B cell (primary cell): ENCODE results near the gene CWC27. TPM values are rescaled to one million over a fixed set of nuclear protein-coding genes. Genes with fewer than 3 reads are reported as not detected.

ENCODE experiments used
- ATAC-seq: fragments of 200-7000 bp; cut with Tn5 transposase; one replicate; pipeline ENCODE4 v1.10.0; 2021; ENCODE audit warnings: low read depth, mild to moderate bottlenecking, moderate number of reproducible peaks, moderate library complexity
- CTCF ChIA-PET: fragments of 350-600 bp; sonication (Branson Sonifier 250); formaldehyde crosslinking; loops from one replicate; lab custom pipeline; 2021; ENCODE audit warnings: antibody characterized with exemption, inconsistent platforms; lab: Charles Lee
- POLR2A ChIA-PET: fragments of 350-600 bp; sonication (Branson Sonifier 250); formaldehyde crosslinking; loops from one replicate; lab custom pipeline; 2021; ENCODE audit warnings: antibody characterized with exemption; lab: Charles Lee
- DNase-seq: peaks from one replicate; pipeline ENCODE4 v3.0.0; 2013
- H2AFZ ChIP-seq: 2 replicates; pipeline ENCODE4 v1.6.1; 2012; ENCODE audit warnings: mild to moderate bottlenecking, low read depth, low read length; ENCODE audit not compliant: insufficient read depth, poor library complexity, severe bottlenecking
- H3K27ac ChIP-seq, 2 donors: 1 replicate in 1 of 2; 2 replicates in 1 of 2; pipeline ENCODE4 v1.5.1; 2012 to 2013; ENCODE audit warnings: low read length in 2 of 2, mild to moderate bottlenecking in 2 of 2, moderate library complexity in 1 of 2
- H3K27me3 ChIP-seq, 4 experiments: fragments of 200-600 bp in 1 of 4; sonication (generic) in 1 of 4; replicated peaks in 1 of 4; 1 replicate in 2 of 4; 2 replicates in 2 of 4; pipeline versions ENCODE4 v1.6.1 to v1.7.0; 2013 to 2016; ENCODE audit warnings: low read length in 3 of 4, mild to moderate bottlenecking in 2 of 4, mixed read lengths in 1 of 4, moderate library complexity in 1 of 4; ENCODE audit not compliant: insufficient read depth in 4 of 4, control insufficient read depth in 3 of 4; ENCODE audit errors: control extremely low read depth in 1 of 4
- H3K36me3 ChIP-seq, 2 experiments: replicated peaks in 1 of 2; 1 replicate in 1 of 2; 2 replicates in 1 of 2; pipeline versions ENCODE4 v1.6.1 to v1.7.1; 2013; ENCODE audit warnings: low read length in 1 of 2; ENCODE audit not compliant: insufficient read depth in 2 of 2, control insufficient read depth in 1 of 2; ENCODE audit errors: control extremely low read depth in 1 of 2, extremely low read depth in 1 of 2
- H3K4me1 ChIP-seq, 2 donors: fragments of 200-600 bp in 1 of 2; sonication (generic) in 1 of 2; 1 replicate in 1 of 2; 2 replicates in 1 of 2; pipeline versions ENCODE4 v1.5.1 to v1.6.1; 2013 to 2017; ENCODE audit warnings: low read length in 2 of 2; ENCODE audit not compliant: control insufficient read depth in 2 of 2, insufficient read depth in 2 of 2
- H3K4me2 ChIP-seq: replicated peaks from 2 replicates; pipeline ENCODE3; 2012; ENCODE audit warnings: mild to moderate bottlenecking, low read depth, low read length; ENCODE audit not compliant: poor library complexity, severe bottlenecking
- H3K4me3 ChIP-seq, 5 experiments: fragments of 200-600 bp in 1 of 5; sonication (generic) in 1 of 5; 1 replicate in 3 of 5; 2 replicates in 2 of 5; pipeline versions ENCODE4 v1.5.1 to v1.7.0; 2011 to 2016; ENCODE audit warnings: low read length in 4 of 5, mild to moderate bottlenecking in 4 of 5, low read depth in 2 of 5, control low read depth in 1 of 5, moderate library complexity in 1 of 5; ENCODE audit not compliant: insufficient read depth in 1 of 5; ENCODE audit errors: control extremely low read depth in 1 of 5, extremely low read depth in 1 of 5
- H3K79me2 ChIP-seq: fragments of 200-600 bp; sonication (generic); one replicate; pipeline ENCODE4 v1.6.0; 2016; ENCODE audit warnings: low read length; ENCODE audit not compliant: control insufficient read depth, insufficient read depth
- H3K9ac ChIP-seq: fragments of 200-600 bp; sonication (generic); 2 replicates; pipeline ENCODE4 v1.6.1; 2017; ENCODE audit warnings: mild to moderate bottlenecking, low read length, moderate library complexity
- H3K9me3 ChIP-seq, 3 donors: one replicate each; pipeline versions ENCODE4 v1.6.1 to v1.7.1; 2013; ENCODE audit warnings: low read length in 2 of 3; ENCODE audit not compliant: control insufficient read depth in 2 of 3, insufficient read depth in 1 of 3; ENCODE audit errors: control extremely low read depth in 1 of 3
- H4K20me1 ChIP-seq: 2 replicates; pipeline ENCODE4 v1.6.0; 2012; ENCODE audit warnings: mild to moderate bottlenecking, low read length; ENCODE audit not compliant: insufficient read depth, control insufficient read depth, poor library complexity, severe bottlenecking
- H3K27ac Mint-ChIP-seq: one replicate; pipeline ENCODE4 v1.8.0; 2021; ENCODE audit warnings: mixed read lengths
- H3K27me3 Mint-ChIP-seq: one replicate; pipeline ENCODE4 v1.8.0; 2021; ENCODE audit warnings: mixed read lengths
- H3K4me1 Mint-ChIP-seq: one replicate; pipeline ENCODE4 v1.8.0; 2021; ENCODE audit warnings: mixed read lengths
- H3K4me3 Mint-ChIP-seq: one replicate; pipeline ENCODE4 v1.8.0; 2021; ENCODE audit warnings: mixed read lengths
- H3K9me3 Mint-ChIP-seq: one replicate; pipeline ENCODE4 v1.8.0; 2022; ENCODE audit warnings: mixed read lengths; ENCODE audit not compliant: insufficient read depth
- CTCF ChIP-seq: fragments of 200-600 bp; IDR thresholded peaks from one replicate; pipeline ENCODE4 v1.8.0; 2022; ENCODE audit warnings: antibody characterized with exemption, mild to moderate bottlenecking
- EZH2 ChIP-seq: IDR thresholded peaks from 2 replicates; pipeline ENCODE4 v1.6.1; 2012; ENCODE audit warnings: borderline replicate concordance, low read depth, mild to moderate bottlenecking, moderate library complexity, low read length; ENCODE audit not compliant: insufficient read depth, poor library complexity, severe bottlenecking
- WGBS: methylation state at CpG from one replicate; pipeline ENCODE4 v1.1.5; 2013; ENCODE audit warnings: missing lambda C conversion rate; ENCODE audit not compliant: insufficient coverage; 5-methylcytosine and 5-hydroxymethylcytosine counted together
- intact Hi-C: fragments of 100-400 bp; cut with micrococcal nuclease; formaldehyde crosslinking; loops from one replicate; pipeline ENCODE4 v1.10.0; 2022
- polyA plus RNA-seq: library from polyadenylated mRNA; depleted of rRNA; stranded (reverse); fragments of >200 nt; gene quantifications from 2 replicates; pipeline ENCODE4 v1.2.3, GENCODE V29; 2012
- total RNA-seq, 2 donors: library from RNA; stranded (reverse); fragments of 120-200 nt in 1 of 2; gene quantifications; 1 replicate in 1 of 2; 2 replicates in 1 of 2; pipeline versions ENCODE4 v1.2.3 to v1.2.4, GENCODE V29; 2013 to 2022

The CWC27 gene
- total and polyA plus RNA-seq, 2 donors (not counting 1 experiment from before 2014, with no cell fraction given) = 6.6 to 30.5 TPM

DNA sequence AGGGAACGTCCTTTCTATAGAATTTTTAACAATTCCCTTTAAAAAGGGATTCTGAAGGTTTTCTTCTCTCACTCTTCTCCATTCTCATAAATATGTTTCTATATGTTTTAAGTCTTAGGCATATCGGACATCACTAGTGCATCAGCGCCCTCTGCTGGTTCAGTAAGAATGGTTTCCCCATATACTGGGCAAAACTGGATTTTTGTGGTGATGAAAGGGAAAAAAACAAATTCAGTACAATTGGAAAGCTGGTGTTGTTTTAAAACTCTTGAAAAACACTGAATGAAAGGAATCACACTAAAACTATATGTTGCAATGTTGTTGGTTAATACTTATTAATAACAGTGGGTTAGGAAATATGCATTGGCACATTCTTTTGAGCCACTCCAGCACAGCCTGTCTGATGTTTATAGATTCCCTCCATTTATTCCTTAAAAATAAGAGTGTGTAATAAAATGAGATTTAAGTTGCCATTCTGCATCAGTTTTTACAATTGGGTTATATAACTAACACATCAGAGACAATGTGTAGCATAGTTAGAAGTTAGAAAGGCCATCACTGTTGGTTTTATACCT, 15.8 kb downstream of the CWC27 start:
- no peaks in the 10 kb centered on the region for H3K27me3 ChIP-seq
- H3K79me2 ChIP-seq = no peaks in the 10 kb centered on the region
- no peak overlapping the region for H3K9ac ChIP-seq
- Mint-ChIP-seq H3K4me1 (no peaks in the 10 kb centered on the region), H3K27me3 (no peaks in the 10 kb centered on the region), H3K4me3 (no peak overlapping the region), H3K27ac (no peak overlapping the region), H3K9me3 (no peaks in the 10 kb centered on the region)
- no peaks in the 10 kb centered on the region for H3K4me1 ChIP-seq
- ChIA-PET CTCF (interaction anchor here (0.6 to 5.2 kb wide), 11 partner anchors 26 to 702 kb away, joined by 3 to 71 read pairs (median 5); no protein-coding TSS in a partner anchor), POLR2A (interaction anchor here (0.6 kb wide), 1 partner anchor 698 kb away, joined by 3 read pairs; no protein-coding TSS in a partner anchor)
- DNase-seq = peak; percentile 79
- H3K4me3 ChIP-seq = no peak overlapping the region
- WGBS = no CpG with 5 or more reads among the region's 3 CpGs
- intact Hi-C loops = loop anchor here (2.0 to 5.0 kb wide), 3 partner anchors 16 to 712 kb away; partner anchors contain the start of genes CWC27 and SREK1IP1
- no peak overlapping the region for H3K27ac ChIP-seq
- TF ChIP-seq CTCF (peak; percentile 98), EZH2 (no peak)
- peaks cover 4 to 7% of the 10 kb centered on the region in 2 experiments for H3K36me3 ChIP-seq
- H4K20me1 ChIP-seq = no peaks in the 10 kb centered on the region
- peak; percentile 60 for ATAC-seq
- H3K4me2 ChIP-seq = no peak overlapping the region
- H3K9me3 ChIP-seq = no peaks in the 10 kb centered on the region
- H2AFZ ChIP-seq = no peak overlapping the region

DNA sequence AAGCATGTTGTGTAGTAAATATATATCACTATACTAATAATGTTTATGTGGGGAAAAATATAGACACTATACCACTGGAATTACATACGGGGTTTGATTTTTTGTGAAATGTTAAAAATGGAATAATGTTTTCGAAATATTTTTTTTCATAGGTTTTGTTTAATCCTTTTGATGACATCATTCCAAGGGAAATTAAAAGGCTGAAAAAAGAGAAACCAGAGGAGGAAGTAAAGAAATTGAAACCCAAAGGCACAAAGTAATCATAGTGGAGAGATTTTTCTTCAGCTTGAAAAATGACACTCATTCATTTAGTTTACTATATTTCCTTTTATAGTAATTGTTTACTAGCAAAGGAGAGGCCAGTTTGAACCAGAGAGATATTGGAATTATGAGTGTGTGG, 17.6 kb downstream of the CWC27 start:
- no peaks in the 10 kb centered on the region for H4K20me1 ChIP-seq
- no peaks in the 10 kb centered on the region for H3K79me2 ChIP-seq
- Mint-ChIP-seq H3K9me3 (no peaks in the 10 kb centered on the region), H3K27ac (no peak overlapping the region), H3K4me1 (no peaks in the 10 kb centered on the region), H3K4me3 (no peak overlapping the region), H3K27me3 (no peaks in the 10 kb centered on the region)
- no peak overlapping the region for H3K4me3 ChIP-seq
- DNase-seq (no peak), ATAC-seq (no peak)
- peaks cover 4 to 10% of the 10 kb centered on the region in 2 experiments for H3K36me3 ChIP-seq
- H3K9ac ChIP-seq = no peak overlapping the region
- no peak overlapping the region for H3K4me2 ChIP-seq
- H3K4me1 ChIP-seq = no peaks in the 10 kb centered on the region
- TF ChIP-seq CTCF = no peak
- no peak for TF ChIP-seq EZH2
- no peak overlapping the region for H2AFZ ChIP-seq
- ChIA-PET CTCF (interaction anchor here (1.1 to 5.2 kb wide), 2 partner anchors 151 kb away, joined by 5 to 71 read pairs; no protein-coding TSS in a partner anchor), POLR2A (no interaction called here)
- no peaks in the 10 kb centered on the region for H3K27me3 ChIP-seq
- no peak overlapping the region for H3K27ac ChIP-seq
- intact Hi-C loops = no loop called here
- no CpG with 5 or more reads among the region's 2 CpGs for WGBS
- H3K9me3 ChIP-seq = no peaks in the 10 kb centered on the region
